GM23338 (cell line): ENCODE measurements around the gene CCDC157. TPM values are rescaled to one million over a fixed set of nuclear protein-coding genes. Genes with fewer than 3 reads are reported as not detected.

Experiments used
- ATAC-seq: fragments of 200-7000 bp; cut with Tn5 transposase; 3 replicates; pipeline ENCODE4 v1.9.1; 2020
- DNase-seq: peaks from one replicate; pipeline ENCODE4 v3.0.0-alpha.2; 2015; ENCODE audit warnings: low spot score
- H2AFZ ChIP-seq: fragments of 200-600 bp; sonication (generic); 2 replicates; pipeline ENCODE4 v1.8.0; 2016; ENCODE audit warnings: antibody characterized with exemption, mild to moderate bottlenecking, moderate library complexity
- H3F3A ChIP-seq: fragments of 200-600 bp; sonication (generic); replicated peaks from 2 replicates; pipeline ENCODE4 v1.8.0; 2017; ENCODE audit warnings: antibody characterized with exemption, mixed run types, low read depth
- H3K27ac ChIP-seq: fragments of 200-600 bp; sonication (generic); 2 replicates; pipeline ENCODE4 v1.6.1; 2016; ENCODE audit warnings: low read depth
- H3K27me3 ChIP-seq: fragments of 200-600 bp; sonication (generic); 2 replicates; pipeline ENCODE4 v1.8.0; 2016; ENCODE audit warnings: mild to moderate bottlenecking, mixed run types, moderate library complexity; ENCODE audit not compliant: insufficient read depth
- H3K36me3 ChIP-seq: fragments of 200-600 bp; sonication (generic); 2 replicates; pipeline ENCODE4 v1.8.0; 2016; ENCODE audit warnings: mild to moderate bottlenecking; ENCODE audit not compliant: insufficient read depth
- H3K4me1 ChIP-seq: fragments of 200-600 bp; sonication (generic); 2 replicates; pipeline ENCODE4 v1.8.0; 2016; ENCODE audit warnings: mild to moderate bottlenecking, moderate library complexity; ENCODE audit not compliant: insufficient read depth
- H3K4me2 ChIP-seq: fragments of 200-600 bp; sonication (generic); 2 replicates; pipeline ENCODE4 v1.7.1; 2017; ENCODE audit warnings: mixed run types
- H3K4me3 ChIP-seq: fragments of 200-600 bp; sonication (generic); 2 replicates; pipeline ENCODE4 v1.6.1; 2016; ENCODE audit warnings: mixed run types
- H3K79me2 ChIP-seq: fragments of 200-600 bp; sonication (generic); replicated peaks from 2 replicates; pipeline ENCODE4 v1.8.0; 2017; ENCODE audit warnings: mild to moderate bottlenecking; ENCODE audit not compliant: insufficient read depth
- H3K9me2 ChIP-seq: fragments of 200-600 bp; sonication (generic); 2 replicates; pipeline ENCODE4 v1.8.0; 2017; ENCODE audit not compliant: insufficient read depth
- H4K20me1 ChIP-seq: fragments of 200-600 bp; sonication (generic); replicated peaks from 2 replicates; pipeline ENCODE4 v1.8.0; 2017; ENCODE audit warnings: mild to moderate bottlenecking; ENCODE audit not compliant: insufficient read depth
- H3K27ac Mint-ChIP-seq: 2 replicates; pipeline ENCODE4 v1.8.0; 2020; ENCODE audit warnings: inconsistent platforms, mild to moderate bottlenecking, moderate library complexity, mixed read lengths
- H3K27me3 Mint-ChIP-seq: 3 replicates; pipeline ENCODE4 v1.8.0; 2022; ENCODE audit warnings: low read depth, mild to moderate bottlenecking, moderate library complexity, mixed read lengths, inconsistent platforms; ENCODE audit not compliant: insufficient read depth, poor library complexity
- H3K36me3 Mint-ChIP-seq: 3 replicates; pipeline ENCODE4 v1.8.0; 2021; ENCODE audit warnings: low read depth, mild to moderate bottlenecking, inconsistent platforms, moderate library complexity, mixed read lengths
- H3K4me1 Mint-ChIP-seq: 3 replicates; pipeline ENCODE4 v1.8.0; 2020; ENCODE audit warnings: mild to moderate bottlenecking, inconsistent platforms, mixed read lengths
- H3K4me3 Mint-ChIP-seq: 3 replicates; pipeline ENCODE4 v1.8.0; 2021; ENCODE audit warnings: moderate library complexity, mild to moderate bottlenecking, inconsistent platforms, mixed read lengths
- H3K9me3 Mint-ChIP-seq: 3 replicates; pipeline ENCODE4 v1.8.0; 2020; ENCODE audit warnings: moderate library complexity, mild to moderate bottlenecking, inconsistent platforms, mixed read lengths
- CREB1 ChIP-seq: fragments of 250-450 bp; sonication (Bioruptor Pico); IDR thresholded peaks from 2 replicates; pipeline ENCODE4 v1.5.0; 2020; ENCODE audit warnings: low read depth, mild to moderate bottlenecking, moderate library complexity
- ETS1 ChIP-seq: IDR thresholded peaks from 2 replicates; pipeline ENCODE4 v1.6.1; 2016; ENCODE audit warnings: antibody characterized with exemption
- JUNB ChIP-seq: IDR thresholded peaks from one replicate; pipeline ENCODE4 v1.6.1; 2016; ENCODE audit warnings: antibody characterized with exemption; ENCODE audit not compliant: unreplicated experiment
- POLR2AphosphoS5 ChIP-seq: IDR thresholded peaks from 2 replicates; pipeline ENCODE4 v1.6.1; 2016; ENCODE audit warnings: antibody characterized with exemption, low read depth
- STAT1 ChIP-seq: IDR thresholded peaks from one replicate; pipeline ENCODE4 v1.6.1; 2016; ENCODE audit warnings: antibody characterized with exemption; ENCODE audit not compliant: unreplicated experiment
- ZNF114 ChIP-seq: fragments of 250-450 bp; sonication (Bioruptor Pico); IDR thresholded peaks from 2 replicates; pipeline ENCODE4 v1.5.0; 2020; ENCODE audit warnings: mild to moderate bottlenecking, moderate library complexity
- polyA plus RNA-seq: library from polyadenylated mRNA; unstranded; fragments of >200 nt; fragmentation: Nextera tagmentation; extraction: Ambion mirVana; gene quantifications from 2 replicates; pipeline ENCODE4 v1.2.1, GENCODE V29; 2016
- total RNA-seq: library from RNA; depleted of rRNA; stranded (reverse); fragments of >200 nt; shearing (Covaris generic); gene quantifications from 2 replicates; pipeline ENCODE4 v1.2.3, GENCODE V29; 2014
- TF ChIP-seq, protein P1 (sequence below): fragments of 250-450 bp; sonication (Bioruptor Pico); IDR thresholded peaks from 2 replicates; pipeline ENCODE4 v1.5.0; 2020; ENCODE audit warnings: mild to moderate bottlenecking, moderate library complexity
- TF ChIP-seq, protein P2 (sequence below): IDR thresholded peaks from one replicate; pipeline ENCODE4 v1.6.1; 2018; ENCODE audit warnings: antibody characterized with exemption; ENCODE audit not compliant: unreplicated experiment
- TF ChIP-seq, protein P3 (sequence below), 2 experiments: fragments of 200-600 bp in 1 of 2; sonication (generic) in 1 of 2; conservative IDR thresholded peaks; 2 replicates each; pipeline versions ENCODE4 v1.5.1 to v1.6.1; 2016 to 2017; ENCODE audit warnings: antibody characterized with exemption in 2 of 2, low read depth in 2 of 2, mild to moderate bottlenecking in 2 of 2, moderate library complexity in 1 of 2

CCDC157 gene
- total and polyA plus RNA-seq, 2 experiments from 2014 or later = 3.8 to 7.9 TPM

DNA sequence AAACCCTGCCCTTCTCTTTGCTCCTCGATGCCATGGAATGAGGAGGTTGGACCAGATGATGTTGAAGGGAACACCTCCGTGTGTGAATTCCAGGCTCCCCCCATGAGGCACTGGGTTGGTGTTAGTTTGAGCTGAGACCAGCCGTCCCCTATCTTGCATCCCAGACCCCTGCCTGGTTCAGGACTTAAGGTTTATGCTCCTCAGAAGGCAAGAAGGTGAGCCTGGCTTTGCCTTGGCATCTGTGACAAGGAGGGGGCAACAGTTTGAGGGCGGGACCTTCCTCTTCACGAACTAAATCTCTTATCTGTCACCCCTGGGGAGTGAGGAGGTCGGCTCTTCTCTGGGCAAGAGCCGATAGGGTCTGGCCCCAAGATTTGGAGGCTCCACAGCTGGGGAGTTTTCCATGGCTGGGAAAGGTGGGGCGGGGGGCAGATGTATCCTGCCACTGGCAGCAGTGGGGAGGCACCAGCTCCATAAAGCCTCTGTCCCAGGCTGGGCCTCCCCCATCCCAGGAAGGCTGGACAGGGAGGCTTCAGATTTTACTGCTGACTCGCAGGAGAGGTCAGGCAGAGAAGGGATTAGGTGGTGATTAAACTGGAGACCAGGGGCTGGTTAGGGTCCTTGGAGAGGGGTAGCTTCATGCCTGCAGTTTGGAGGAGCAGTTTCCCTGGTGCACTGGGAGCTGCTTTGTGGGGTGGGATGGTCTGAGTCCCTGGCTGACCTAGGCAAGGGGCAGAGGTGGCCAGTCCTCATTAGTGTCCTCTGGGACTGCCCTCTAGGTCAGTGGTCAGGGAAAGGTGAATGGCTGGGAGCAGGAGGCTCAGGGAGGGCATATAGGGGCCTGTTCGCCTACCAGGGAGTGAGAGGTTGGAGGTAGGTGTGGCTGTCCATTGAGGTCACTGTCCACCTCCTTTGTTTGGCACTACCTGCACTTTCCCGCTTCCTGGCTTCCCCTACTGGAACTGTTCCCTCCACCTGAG is 41.1 kb downstream of the CCDC157 start:
- Histone ChIP-seq H3K4me2 (peak overlapping the region; percentile 93), H3F3A (peaks cover 4% of the 10 kb centered on the region; the same call in 1 of the 2 replicates), H3K36me3 (no peaks in the 10 kb centered on the region), H3K79me2 (no peaks in the 10 kb centered on the region), H2AFZ (peak overlapping the region; percentile 32; the same call in 1 of the 2 replicates), H3K27me3 (peaks cover 34% of the 10 kb centered on the region), H4K20me1 (no peaks in the 10 kb centered on the region), H3K27ac (no peak overlapping the region), H3K4me1 (peaks cover 20% of the 10 kb centered on the region), H3K9me2 (no peaks in the 10 kb centered on the region), H3K4me3 (peak overlapping the region; percentile 81)
- peak overlapping the region; percentile 82 for H3K4me3 Mint-ChIP-seq
- peaks cover 43% of the 10 kb centered on the region for H3K27me3 Mint-ChIP-seq
- TF ChIP-seq JUNB (no peak), POLR2AphosphoS5 (no peak), ETS1 (no peak), CREB1 (CRISPR knock-in tag) (no peak), ZNF114 (CRISPR knock-in tag) (no peak), STAT1 (no peak)
- TF ChIP-seq, protein P1, sequence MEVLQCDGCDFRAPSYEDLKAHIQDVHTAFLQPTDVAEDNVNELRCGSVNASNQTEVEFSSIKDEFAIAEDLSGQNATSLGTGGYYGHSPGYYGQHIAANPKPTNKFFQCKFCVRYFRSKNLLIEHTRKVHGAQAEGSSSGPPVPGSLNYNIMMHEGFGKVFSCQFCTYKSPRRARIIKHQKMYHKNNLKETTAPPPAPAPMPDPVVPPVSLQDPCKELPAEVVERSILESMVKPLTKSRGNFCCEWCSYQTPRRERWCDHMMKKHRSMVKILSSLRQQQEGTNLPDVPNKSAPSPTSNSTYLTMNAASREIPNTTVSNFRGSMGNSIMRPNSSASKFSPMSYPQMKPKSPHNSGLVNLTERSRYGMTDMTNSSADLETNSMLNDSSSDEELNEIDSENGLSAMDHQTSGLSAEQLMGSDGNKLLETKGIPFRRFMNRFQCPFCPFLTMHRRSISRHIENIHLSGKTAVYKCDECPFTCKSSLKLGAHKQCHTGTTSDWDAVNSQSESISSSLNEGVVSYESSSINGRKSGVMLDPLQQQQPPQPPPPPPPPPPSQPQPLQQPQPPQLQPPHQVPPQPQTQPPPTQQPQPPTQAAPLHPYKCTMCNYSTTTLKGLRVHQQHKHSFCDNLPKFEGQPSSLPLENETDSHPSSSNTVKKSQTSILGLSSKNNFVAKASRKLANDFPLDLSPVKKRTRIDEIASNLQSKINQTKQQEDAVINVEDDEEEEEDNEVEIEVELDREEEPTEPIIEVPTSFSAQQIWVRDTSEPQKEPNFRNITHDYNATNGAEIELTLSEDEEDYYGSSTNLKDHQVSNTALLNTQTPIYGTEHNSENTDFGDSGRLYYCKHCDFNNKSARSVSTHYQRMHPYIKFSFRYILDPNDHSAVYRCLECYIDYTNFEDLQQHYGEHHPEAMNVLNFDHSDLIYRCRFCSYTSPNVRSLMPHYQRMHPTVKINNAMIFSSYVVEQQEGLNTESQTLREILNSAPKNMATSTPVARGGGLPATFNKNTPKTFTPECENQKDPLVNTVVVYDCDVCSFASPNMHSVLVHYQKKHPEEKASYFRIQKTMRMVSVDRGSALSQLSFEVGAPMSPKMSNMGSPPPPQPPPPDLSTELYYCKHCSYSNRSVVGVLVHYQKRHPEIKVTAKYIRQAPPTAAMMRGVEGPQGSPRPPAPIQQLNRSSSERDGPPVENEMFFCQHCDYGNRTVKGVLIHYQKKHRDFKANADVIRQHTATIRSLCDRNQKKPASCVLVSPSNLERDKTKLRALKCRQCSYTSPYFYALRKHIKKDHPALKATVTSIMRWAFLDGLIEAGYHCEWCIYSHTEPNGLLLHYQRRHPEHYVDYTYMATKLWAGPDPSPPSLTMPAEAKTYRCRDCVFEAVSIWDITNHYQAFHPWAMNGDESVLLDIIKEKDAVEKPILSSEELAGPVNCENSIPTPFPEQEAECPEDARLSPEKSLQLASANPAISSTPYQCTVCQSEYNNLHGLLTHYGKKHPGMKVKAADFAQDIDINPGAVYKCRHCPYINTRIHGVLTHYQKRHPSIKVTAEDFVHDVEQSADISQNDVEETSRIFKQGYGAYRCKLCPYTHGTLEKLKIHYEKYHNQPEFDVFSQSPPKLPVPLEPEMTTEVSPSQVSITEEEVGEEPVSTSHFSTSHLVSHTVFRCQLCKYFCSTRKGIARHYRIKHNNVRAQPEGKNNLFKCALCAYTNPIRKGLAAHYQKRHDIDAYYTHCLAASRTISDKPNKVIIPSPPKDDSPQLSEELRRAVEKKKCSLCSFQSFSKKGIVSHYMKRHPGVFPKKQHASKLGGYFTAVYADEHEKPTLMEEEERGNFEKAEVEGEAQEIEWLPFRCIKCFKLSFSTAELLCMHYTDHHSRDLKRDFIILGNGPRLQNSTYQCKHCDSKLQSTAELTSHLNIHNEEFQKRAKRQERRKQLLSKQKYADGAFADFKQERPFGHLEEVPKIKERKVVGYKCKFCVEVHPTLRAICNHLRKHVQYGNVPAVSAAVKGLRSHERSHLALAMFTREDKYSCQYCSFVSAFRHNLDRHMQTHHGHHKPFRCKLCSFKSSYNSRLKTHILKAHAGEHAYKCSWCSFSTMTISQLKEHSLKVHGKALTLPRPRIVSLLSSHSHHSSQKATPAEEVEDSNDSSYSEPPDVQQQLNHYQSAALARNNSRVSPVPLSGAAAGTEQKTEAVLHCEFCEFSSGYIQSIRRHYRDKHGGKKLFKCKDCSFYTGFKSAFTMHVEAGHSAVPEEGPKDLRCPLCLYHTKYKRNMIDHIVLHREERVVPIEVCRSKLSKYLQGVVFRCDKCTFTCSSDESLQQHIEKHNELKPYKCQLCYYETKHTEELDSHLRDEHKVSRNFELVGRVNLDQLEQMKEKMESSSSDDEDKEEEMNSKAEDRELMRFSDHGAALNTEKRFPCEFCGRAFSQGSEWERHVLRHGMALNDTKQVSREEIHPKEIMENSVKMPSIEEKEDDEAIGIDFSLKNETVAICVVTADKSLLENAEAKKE (CRISPR knock-in tag) = no peak
- TF ChIP-seq, protein P2, sequence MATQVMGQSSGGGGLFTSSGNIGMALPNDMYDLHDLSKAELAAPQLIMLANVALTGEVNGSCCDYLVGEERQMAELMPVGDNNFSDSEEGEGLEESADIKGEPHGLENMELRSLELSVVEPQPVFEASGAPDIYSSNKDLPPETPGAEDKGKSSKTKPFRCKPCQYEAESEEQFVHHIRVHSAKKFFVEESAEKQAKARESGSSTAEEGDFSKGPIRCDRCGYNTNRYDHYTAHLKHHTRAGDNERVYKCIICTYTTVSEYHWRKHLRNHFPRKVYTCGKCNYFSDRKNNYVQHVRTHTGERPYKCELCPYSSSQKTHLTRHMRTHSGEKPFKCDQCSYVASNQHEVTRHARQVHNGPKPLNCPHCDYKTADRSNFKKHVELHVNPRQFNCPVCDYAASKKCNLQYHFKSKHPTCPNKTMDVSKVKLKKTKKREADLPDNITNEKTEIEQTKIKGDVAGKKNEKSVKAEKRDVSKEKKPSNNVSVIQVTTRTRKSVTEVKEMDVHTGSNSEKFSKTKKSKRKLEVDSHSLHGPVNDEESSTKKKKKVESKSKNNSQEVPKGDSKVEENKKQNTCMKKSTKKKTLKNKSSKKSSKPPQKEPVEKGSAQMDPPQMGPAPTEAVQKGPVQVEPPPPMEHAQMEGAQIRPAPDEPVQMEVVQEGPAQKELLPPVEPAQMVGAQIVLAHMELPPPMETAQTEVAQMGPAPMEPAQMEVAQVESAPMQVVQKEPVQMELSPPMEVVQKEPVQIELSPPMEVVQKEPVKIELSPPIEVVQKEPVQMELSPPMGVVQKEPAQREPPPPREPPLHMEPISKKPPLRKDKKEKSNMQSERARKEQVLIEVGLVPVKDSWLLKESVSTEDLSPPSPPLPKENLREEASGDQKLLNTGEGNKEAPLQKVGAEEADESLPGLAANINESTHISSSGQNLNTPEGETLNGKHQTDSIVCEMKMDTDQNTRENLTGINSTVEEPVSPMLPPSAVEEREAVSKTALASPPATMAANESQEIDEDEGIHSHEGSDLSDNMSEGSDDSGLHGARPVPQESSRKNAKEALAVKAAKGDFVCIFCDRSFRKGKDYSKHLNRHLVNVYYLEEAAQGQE = no peak
- TF ChIP-seq, protein P3, sequence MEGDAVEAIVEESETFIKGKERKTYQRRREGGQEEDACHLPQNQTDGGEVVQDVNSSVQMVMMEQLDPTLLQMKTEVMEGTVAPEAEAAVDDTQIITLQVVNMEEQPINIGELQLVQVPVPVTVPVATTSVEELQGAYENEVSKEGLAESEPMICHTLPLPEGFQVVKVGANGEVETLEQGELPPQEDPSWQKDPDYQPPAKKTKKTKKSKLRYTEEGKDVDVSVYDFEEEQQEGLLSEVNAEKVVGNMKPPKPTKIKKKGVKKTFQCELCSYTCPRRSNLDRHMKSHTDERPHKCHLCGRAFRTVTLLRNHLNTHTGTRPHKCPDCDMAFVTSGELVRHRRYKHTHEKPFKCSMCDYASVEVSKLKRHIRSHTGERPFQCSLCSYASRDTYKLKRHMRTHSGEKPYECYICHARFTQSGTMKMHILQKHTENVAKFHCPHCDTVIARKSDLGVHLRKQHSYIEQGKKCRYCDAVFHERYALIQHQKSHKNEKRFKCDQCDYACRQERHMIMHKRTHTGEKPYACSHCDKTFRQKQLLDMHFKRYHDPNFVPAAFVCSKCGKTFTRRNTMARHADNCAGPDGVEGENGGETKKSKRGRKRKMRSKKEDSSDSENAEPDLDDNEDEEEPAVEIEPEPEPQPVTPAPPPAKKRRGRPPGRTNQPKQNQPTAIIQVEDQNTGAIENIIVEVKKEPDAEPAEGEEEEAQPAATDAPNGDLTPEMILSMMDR (conservative IDR thresholded peaks at IDR 0.05; ENCODE audit: low read depth in 2 of 2) = no peak
- H3K27ac Mint-ChIP-seq = no peak overlapping the region
- DNase-seq (no peak), ATAC-seq (peak; percentile 7; the same call in 1 of the 3 replicates)
- H3K4me1 Mint-ChIP-seq = peaks cover 32% of the 10 kb centered on the region
- no peaks in the 10 kb centered on the region for H3K9me3 Mint-ChIP-seq
- no peaks in the 10 kb centered on the region; the same call in 1 of the 3 replicates for H3K36me3 Mint-ChIP-seq
